Measurements from ENCODE around the gene USP49.
"Not testable (repeated sequence)": the region's sequence is repeated elsewhere in the genome, so short reads cannot be mapped to it uniquely, and the experiment has no call there.

GRCh38 chr6:41811946-41812345 lies 83.2 kb downstream of the USP49 start:
- TF ChIP-seq CTCF (IDR thresholded peaks at IDR 0.05; ENCODE audit: insufficient read depth, low read length); POLR2AphosphoS5 (IDR thresholded peaks at IDR 0.05; ENCODE audit: low read depth); REST (IDR thresholded peaks at IDR 0.05; ENCODE audit: insufficient replicate concordance, low read depth); GABPA (IDR thresholded peaks at IDR 0.05; ENCODE audit: low read depth): not testable (repeated sequence)
